ENCODE data around the gene VARS2.

GRCh38 chr6:30864325-30864724 lies 49.7 kb upstream of the VARS2 start:
- TF ChIP-seq RXRA (IDR thresholded peaks at IDR 0.05) (no peak), RAD21 (IDR thresholded peaks at IDR 0.05) (no peak), FOXA1 (IDR thresholded peaks at IDR 0.05) (no peak), REST (IDR thresholded peaks at IDR 0.05) (no peak), EGR1 (IDR thresholded peaks at IDR 0.05; ENCODE audit: low read depth in 2 of 2) (no peak), YY1 (IDR thresholded peaks at IDR 0.05) (no peak)
- TF ChIP-seq, protein P1, sequence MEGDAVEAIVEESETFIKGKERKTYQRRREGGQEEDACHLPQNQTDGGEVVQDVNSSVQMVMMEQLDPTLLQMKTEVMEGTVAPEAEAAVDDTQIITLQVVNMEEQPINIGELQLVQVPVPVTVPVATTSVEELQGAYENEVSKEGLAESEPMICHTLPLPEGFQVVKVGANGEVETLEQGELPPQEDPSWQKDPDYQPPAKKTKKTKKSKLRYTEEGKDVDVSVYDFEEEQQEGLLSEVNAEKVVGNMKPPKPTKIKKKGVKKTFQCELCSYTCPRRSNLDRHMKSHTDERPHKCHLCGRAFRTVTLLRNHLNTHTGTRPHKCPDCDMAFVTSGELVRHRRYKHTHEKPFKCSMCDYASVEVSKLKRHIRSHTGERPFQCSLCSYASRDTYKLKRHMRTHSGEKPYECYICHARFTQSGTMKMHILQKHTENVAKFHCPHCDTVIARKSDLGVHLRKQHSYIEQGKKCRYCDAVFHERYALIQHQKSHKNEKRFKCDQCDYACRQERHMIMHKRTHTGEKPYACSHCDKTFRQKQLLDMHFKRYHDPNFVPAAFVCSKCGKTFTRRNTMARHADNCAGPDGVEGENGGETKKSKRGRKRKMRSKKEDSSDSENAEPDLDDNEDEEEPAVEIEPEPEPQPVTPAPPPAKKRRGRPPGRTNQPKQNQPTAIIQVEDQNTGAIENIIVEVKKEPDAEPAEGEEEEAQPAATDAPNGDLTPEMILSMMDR (IDR thresholded peaks at IDR 0.05; ENCODE audit: low read depth, low read length, missing input control): no peak
